HG02623 (cell line): Measurements from ENCODE around the gene HDAC1.

ENCODE experiments used
- ATAC-seq: cut with Tn5 transposase; IDR thresholded peaks from one replicate; pipeline ENCODE4 v1.9.1; 2021; ENCODE audit warnings: moderate library complexity; ENCODE audit not compliant: unreplicated experiment

The HDAC1 gene

DNA sequence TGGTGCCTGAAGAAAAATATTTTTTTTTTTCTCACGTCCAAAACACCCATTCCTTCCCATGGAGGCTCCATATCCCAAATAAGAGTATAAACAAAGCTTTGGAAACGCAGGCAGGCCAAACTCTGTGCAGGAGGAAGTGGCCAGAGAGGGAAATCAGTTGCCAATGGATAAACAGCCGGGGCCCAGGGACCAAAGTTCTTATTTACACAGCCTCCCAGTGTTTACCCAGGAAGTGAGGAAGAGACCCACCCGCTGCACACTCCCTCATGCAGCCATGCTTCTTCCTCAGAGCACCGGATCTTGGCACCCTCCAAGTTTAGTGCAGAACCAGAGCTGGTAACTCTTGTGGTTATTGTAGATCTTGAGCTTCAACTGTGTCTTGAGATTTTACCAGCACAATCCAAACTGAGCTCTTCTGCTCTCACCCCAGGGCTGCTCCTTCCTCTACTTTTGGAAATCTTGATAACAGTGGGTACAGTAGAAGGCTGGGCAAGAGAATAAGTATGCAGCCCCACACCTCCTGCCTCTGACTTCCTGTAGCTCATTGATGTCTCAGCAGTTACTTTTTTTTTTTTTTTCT is 29.9 kb downstream of the HDAC1 start:
- no peak for ATAC-seq

DNA sequence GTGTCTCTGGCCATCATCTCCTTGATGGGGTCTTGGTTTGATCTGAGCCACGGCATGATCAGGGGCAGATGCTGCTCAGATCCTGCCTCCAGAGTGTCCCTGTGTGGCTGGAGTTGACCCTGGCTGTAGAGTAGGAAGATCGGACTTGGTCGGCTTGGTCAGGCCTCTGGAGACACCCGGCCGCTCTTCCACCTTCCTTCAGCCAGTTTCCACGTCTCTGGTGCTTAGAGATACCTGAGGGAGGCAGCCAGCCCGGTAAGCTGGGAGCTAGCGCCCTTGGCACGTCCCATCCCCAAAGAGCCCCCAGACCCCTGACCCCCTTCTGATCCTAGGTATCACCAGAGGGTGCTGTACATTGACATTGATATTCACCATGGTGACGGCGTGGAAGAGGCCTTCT is 35.3 kb downstream of the HDAC1 start:
- no peak for ATAC-seq

DNA sequence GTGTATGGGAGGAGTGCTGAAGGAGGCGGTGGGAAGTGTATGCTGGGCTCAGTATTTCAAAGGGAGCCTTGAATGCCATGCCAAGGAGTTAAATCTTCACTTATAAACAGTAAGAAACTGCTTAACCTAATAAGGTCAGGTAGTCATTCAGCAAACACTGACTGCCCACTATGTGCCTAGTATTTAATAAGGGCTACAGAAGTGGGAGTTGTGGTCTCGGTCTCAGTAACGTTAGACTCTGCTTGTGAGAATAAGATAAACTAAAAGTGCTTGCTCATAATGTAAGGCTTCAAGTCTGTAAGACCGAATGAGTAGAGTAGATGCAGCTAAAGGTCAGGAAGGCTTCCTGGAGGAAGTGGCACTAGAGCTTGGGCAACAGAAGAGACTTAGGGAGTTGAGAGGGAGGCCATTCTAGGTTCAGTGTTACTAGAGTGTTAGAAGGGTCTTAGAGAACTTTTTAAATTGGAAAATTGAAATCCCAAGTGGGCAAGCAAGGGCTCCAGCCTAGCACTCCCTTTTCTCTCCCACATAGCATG is 38.1 kb downstream of the HDAC1 start:
- ATAC-seq, result no peak

DNA sequence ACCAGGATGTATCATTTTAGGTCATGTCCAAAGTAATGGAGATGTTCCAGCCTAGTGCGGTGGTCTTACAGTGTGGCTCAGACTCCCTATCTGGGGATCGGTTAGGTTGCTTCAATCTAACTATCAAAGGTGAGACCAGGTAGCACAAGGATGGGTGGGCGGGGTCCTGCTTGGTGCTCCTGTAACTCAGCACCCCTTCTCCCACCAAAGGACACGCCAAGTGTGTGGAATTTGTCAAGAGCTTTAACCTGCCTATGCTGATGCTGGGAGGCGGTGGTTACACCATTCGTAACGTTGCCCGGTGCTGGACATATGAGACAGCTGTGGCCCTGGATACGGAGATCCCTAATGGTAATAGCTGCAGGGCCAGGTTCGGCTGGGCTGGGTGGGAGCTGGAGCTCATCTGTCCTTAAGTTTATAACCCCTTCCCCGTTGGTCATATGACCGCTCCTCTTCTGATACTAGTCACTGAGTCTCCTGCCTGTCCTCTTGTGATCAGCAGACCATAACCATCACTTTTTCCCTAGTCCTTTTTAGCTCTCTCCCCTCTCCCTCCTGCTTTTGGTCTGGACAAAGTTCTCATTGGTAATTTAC is 38.8 kb downstream of the HDAC1 start:
- no peak for ATAC-seq

DNA sequence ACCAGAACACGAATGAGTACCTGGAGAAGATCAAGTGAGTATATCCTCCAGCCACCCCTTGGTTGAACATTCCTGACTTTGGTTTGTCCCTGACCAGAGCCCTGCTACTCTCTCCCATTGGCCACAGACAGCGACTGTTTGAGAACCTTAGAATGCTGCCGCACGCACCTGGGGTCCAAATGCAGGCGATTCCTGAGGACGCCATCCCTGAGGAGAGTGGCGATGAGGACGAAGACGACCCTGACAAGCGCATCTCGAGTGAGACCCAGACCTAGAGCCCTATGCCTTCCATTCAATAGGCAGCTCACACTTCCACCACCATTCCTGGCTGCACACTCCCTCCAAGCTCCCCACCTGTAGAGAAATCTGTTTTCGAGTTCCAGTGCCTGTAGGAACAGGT is 39.7 kb downstream of the HDAC1 start:
- no peak for ATAC-seq

DNA sequence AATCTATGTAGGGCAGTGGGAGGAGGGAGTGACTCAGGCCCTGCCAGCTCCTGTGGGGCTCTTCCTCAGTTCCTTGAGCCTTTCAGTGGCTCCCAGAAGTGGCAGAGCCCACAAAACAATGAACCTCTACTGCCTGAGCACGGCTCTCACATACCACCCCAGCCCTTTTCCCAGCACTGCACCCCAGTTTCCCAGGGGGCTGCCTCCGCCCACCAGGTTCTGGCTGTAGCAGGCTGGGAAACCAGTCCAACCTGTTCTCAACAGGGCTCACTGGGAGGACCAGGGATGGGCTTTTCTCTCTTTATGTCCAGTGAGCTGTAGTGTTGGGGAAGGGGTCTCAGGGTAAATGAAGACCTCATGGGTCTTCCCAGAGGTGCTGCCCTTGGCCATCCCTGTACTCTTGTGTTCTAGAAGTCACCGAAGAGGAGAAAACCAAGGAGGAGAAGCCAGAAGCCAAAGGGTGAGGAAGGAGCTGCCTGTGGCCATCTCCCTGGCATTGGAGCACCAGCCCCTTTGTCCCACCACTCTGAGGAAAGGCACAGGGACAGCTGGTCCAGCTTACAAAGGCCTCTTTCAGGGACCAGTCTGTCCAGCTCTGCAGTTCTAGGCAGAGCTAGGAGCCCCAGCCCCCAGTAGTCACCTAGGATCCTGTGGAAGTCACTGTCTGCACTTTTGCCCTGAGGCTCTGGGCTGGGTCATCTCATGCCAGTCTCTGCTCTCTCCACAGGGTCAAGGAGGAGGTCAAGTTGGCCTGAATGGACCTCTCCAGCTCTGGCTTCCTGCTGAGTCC is 40.6 kb downstream of the HDAC1 start:
- no peak for ATAC-seq

GRCh38 chr1:32333251-32333963 is 41.5 kb downstream of the HDAC1 start:
- ATAC-seq, result no peak

DNA sequence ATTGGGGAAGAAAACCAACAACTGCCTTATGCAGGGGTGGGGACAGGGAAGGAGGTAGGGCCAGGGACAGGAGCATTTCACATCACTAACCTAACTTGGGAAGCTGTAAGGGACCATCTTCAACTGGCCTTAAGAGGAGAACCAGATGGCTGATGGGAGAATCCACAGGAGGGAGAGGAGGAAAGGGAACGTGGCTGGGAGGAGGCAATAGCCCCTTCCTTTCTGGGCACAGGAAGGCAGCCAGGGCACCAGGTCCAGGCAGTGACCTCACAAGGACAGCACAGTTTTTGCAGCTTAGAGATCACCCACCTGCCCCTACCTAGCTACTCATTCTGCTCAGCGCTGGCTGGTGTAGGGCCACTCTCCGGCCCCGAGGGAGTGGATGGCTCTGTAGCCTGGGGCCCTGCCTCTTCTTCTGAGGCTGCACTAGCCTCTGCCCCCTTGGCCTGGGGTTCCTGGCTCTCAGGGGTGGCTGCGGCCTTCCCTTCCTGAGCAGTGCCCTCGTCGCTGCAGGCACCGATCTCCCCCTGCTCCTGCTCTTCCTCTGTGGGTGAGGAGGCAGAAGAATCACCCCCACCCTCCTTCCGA is 42.5 kb downstream of the HDAC1 start:
- no peak for ATAC-seq

DNA sequence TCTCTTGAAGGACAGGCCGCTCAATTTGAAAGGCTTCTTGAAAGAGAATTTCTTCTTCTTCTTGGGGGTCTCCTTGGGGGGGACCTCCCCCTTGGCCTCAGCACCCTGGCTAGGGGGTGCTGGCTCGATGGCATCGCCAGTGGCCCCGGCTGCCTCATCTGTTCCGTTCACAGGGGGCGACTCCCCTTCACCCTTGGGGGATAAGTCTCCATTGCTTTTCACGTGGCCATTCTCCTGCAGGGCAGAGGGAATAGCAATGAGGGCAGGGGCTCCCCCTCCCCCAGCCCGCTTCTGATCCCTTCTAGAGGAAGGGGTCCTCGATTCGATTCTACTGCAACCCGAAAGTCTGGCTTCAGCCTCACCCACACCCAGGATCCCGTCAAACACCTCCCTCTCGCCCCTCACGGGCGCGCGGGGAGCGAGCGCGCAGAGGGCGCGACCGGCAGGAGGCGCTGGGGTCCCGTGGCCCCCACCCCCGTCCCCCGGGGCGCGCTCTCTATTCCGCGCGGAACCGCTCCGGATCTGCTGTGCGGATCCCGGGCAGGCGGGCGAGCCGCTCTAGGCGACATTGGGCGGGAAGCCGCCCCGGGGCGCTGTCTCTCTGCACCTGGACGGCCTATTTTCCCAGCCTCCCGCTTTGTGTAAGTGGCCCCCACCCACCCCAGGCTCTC is 43.1 kb downstream of the HDAC1 start:
- peak; percentile 22 for ATAC-seq

GRCh38 chr1:32335535-32335789 is 43.6 kb downstream of the HDAC1 start:
- ATAC-seq, result peak; percentile 6

DNA sequence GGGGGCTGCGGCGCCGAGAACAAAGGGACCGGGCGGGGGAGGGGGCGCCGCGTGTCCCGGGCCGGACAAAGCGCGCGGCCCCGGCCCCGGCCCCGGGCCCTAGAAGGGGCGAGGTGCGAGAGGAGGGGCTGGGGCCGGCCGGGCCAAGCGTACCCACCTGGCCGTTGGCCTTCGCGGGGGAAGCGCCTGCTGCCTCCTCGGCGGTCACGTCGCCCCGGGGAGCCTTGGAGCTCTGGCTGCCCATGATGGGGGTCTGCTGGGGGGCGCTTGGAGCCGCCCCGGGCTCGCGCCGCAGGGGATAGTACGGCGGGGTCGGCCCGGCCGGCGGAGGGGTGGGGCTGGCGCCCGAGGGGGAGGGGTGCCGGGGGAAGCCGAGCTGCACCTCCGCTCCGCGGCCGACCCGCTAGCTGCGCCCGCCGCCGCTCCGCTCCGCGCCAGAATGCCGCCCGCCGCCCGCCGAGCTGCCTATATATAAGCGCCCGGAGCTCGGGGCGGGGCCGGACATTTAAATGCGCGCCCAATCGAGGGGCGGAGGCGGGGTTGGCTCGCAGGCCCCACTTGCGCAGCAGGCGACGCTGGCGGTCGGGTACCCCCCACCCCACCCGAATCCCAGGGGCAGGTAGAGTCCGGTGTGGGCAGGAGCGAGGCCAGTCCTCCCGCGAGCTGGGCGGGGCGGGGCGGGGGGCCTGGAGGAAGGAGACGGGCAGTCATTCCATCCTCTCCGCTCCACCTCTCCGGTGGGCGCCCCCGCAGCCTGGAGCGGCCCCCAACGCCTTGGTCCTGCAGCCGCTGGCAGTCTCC is 44.1 kb downstream of the HDAC1 start, which contains the start of gene MARCKSL1:
Gene MARCKSL1, minus strand, starts transcription at position 444 of the 801 bp plus-strand sequence. Its CDS starts 200 bp downstream, at position 244.
- peak; percentile 37 for ATAC-seq

DNA sequence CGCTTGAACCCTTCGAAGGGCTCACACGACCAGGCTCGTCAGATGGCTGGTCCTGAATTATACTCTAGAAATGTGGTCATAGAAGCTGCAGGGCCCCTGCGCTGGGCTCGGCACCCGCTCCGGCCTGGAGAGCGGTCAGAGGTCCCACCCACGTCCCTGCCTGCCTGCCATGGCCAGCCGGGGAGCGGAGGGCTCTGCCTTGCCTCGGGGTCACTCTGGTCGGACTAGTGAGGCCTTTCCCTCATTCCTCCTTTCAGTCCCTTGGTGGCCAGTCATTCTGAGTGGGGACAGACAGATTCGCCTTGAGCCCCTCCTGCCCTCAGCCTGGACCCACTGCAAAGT is 44.7 kb downstream of the HDAC1 start:
- no peak for ATAC-seq

DNA sequence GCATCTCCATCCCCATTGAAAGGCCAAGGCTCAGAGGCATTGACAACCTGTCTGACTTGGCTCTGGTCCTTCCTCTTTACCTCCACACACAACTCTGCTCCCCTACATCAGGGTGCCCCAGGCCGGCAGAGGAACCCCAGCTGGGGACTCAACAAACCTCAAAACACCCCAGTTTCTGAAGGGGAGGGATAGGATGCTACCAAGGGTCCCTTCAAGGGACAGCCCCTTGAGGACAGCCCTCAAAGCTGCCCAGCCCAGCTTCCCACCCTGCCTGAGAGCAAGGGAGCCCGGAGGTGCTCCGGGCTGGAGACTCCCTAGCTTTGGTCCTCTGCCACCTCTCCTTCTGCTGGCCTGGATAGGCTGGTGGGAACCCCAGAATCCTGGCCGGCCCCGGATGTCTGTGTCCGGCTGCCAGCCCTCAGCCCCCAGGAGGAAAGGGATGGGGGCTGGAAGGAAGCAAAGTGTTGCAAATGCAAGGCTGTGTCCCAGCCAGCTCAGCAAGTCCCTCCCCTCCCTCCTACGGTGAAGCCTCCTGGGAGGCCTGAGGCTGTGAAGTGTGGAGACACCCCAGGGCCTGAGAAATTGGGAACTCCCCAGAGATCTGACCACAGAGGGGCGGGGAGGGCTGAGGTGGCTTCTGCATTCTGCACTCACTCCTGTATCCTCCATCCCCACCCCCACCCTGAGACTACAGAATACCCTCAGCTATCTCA is 45.2 kb downstream of the HDAC1 start:
- no peak for ATAC-seq

DNA sequence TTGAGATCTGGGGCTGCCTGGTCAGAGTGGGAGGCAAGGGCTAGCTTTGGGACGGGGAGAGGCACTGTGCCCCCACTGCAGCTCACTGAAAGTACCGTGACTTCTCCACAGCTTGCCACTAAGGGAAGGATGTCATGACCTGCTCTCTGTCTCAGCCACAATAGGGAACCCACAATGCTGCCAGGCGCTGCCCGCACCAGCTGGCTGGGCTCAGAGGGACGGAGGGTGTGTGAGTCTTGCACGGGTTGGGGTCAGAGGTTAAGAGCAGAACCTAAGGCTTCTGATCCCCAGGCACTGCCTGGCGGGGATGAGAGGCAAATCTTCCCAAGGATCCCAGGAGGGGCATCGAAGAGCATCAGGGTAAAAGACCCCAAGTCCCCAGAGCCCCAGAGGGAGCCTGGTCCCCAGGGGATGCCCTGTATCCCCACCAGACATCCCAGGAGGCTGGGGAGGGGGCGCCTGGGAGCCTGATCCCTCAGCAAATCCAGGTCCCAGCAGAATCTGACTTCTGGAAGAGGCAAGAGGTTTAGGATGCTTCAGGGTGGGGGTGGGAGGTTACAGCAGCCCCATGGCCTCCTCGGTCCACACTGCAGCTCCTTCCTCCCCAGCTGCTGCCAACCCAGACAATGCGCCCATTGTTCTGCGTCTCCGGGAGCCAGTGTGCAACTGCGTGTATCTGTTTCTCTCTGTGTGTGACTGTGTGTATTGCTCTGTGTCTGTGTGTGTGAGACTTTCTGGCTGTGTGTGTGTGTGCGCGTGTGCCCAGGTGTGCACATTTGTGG is 46.2 kb downstream of the HDAC1 start:
- no peak for ATAC-seq

DNA sequence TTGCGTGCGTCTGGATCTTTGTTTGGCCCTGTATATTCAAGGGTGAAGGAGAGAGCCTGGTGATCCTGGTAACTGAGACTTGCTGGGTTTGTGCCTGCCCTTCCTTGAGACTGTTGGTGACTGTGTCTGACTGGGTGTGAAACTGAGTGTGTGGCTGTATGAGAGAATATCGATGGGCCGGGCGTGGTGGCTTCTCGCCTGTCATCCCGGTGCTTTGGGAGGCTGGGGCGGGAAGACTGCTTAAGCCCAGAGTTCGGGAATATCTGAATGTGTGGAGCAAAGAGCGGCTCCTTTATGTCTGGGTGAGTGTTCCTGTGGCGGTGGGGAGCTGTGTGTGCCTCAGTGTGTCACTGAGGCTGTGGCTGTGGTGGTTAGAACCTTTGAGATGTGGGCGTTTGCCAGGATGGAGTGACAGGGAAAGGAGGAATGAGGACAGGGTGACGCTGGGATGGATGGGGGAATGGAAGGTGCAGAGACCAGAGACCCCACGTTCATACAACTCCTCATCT is 46.8 kb downstream of the HDAC1 start:
- ATAC-seq, result no peak

- ATAC-seq, result no peak
Observed at GRCh38 chr1:32339363-32339978, 47.6 kb downstream of the HDAC1 start.

- no peak for ATAC-seq
Observed at GRCh38 chr1:32341186-32341757, 49.4 kb downstream of the HDAC1 start.

GRCh38 chr1:32341971-32342370 is 50.1 kb downstream of the HDAC1 start:
- ATAC-seq, result no peak
